ENCODE results near the gene LLCFC1. TPM values are rescaled to one million over a fixed set of nuclear protein-coding genes. Genes with fewer than 3 reads are reported as not detected.

LLCFC1 gene
- total RNA-seq, 1 experiment from 2014 or later: not detected

DNA sequence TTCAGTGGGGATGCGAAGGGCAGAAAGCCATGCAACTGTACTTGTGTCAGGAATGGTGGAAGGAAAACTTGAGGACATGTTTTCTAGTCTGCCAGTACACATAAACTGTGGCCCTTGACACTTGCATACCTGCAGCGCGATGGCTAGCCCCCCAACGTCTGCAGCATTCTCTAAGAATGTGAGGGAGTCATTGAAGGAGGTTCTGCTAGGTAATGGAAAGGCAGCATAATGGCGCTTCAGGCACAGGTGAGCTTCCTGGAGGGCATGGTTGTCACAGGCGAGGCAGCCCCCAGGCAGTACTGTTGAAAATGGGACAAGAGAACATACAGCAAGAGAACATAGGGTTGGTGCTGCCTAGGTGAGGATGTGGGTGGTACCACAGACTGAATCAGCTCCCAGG is 3.5 kb downstream of the LLCFC1 start (continued):
- TF ChIP-seq, protein P1, sequence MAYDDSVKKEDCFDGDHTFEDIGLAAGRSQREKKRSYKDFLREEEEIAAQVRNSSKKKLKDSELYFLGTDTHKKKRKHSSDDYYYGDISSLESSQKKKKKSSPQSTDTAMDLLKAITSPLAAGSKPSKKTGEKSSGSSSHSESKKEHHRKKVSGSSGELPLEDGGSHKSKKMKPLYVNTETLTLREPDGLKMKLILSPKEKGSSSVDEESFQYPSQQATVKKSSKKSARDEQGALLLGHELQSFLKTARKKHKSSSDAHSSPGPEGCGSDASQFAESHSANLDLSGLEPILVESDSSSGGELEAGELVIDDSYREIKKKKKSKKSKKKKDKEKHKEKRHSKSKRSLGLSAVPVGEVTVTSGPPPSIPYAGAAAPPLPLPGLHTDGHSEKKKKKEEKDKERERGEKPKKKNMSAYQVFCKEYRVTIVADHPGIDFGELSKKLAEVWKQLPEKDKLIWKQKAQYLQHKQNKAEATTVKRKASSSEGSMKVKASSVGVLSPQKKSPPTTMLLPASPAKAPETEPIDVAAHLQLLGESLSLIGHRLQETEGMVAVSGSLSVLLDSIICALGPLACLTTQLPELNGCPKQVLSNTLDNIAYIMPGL (CRISPR knock-in tag; IDR thresholded peaks at IDR 0.05): no peak
- TF ChIP-seq CREM (CRISPR knock-in tag; IDR thresholded peaks at IDR 0.05) (no peak), GRHL2 (CRISPR knock-in tag; IDR thresholded peaks at IDR 0.05; ENCODE audit: insufficient replicate concordance, severe bottlenecking) (no peak), ZNF232 (CRISPR knock-in tag; IDR thresholded peaks at IDR 0.05) (no peak)
- TF ChIP-seq, protein P2, sequence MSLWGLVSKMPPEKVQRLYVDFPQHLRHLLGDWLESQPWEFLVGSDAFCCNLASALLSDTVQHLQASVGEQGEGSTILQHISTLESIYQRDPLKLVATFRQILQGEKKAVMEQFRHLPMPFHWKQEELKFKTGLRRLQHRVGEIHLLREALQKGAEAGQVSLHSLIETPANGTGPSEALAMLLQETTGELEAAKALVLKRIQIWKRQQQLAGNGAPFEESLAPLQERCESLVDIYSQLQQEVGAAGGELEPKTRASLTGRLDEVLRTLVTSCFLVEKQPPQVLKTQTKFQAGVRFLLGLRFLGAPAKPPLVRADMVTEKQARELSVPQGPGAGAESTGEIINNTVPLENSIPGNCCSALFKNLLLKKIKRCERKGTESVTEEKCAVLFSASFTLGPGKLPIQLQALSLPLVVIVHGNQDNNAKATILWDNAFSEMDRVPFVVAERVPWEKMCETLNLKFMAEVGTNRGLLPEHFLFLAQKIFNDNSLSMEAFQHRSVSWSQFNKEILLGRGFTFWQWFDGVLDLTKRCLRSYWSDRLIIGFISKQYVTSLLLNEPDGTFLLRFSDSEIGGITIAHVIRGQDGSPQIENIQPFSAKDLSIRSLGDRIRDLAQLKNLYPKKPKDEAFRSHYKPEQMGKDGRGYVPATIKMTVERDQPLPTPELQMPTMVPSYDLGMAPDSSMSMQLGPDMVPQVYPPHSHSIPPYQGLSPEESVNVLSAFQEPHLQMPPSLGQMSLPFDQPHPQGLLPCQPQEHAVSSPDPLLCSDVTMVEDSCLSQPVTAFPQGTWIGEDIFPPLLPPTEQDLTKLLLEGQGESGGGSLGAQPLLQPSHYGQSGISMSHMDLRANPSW (CRISPR knock-in tag; conservative IDR thresholded peaks at IDR 0.05; ENCODE audit: low read depth): no peak
- TF ChIP-seq, protein P3, sequence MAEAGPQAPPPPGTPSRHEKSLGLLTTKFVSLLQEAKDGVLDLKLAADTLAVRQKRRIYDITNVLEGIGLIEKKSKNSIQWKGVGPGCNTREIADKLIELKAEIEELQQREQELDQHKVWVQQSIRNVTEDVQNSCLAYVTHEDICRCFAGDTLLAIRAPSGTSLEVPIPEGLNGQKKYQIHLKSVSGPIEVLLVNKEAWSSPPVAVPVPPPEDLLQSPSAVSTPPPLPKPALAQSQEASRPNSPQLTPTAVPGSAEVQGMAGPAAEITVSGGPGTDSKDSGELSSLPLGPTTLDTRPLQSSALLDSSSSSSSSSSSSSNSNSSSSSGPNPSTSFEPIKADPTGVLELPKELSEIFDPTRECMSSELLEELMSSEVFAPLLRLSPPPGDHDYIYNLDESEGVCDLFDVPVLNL (CRISPR knock-in tag; IDR thresholded peaks at IDR 0.05; ENCODE audit: borderline replicate concordance, low read depth): no peak
- TF ChIP-seq, protein P4, sequence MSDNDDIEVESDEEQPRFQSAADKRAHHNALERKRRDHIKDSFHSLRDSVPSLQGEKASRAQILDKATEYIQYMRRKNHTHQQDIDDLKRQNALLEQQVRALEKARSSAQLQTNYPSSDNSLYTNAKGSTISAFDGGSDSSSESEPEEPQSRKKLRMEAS (CRISPR knock-in tag; IDR thresholded peaks at IDR 0.05): no peak

DNA sequence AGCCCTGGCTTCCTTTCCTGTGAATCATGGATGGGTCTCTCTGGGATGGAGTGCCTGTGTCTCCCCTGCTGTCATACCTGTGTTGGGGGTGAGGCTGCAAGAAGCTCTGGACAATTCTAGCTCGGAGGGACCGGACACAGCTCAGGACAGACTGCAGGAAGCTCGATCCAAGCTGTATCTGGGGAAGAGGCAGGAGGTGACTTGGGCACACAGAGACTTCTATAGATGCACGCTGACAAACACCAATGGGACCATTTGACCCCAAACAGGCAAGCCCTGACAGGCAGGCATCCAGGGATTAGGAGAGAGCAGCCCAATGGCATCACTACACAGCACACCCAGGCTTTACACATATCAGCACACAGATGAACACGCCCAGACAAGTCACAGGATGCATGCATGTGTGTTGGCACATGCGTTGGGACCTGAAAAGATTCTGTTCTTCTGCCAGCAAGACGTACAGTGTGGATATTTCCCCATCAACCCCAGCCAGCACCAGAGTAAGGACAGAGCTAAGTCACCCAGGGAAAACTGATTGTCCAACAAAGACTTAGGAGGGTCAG is 4.5 kb downstream of the LLCFC1 start:
- POLR2A ChIA-PET: no interaction called here
- H3K27ac Mint-ChIP-seq: no peak overlapping the region; the same call in 1 of the 2 replicates
- CTCF ChIA-PET: interaction anchor here (1.0 to 1.1 kb wide), 3 partner anchors 10 to 18 kb away, joined by 3 read pairs; partner anchors contain the start of gene TRPV5
- ATAC-seq: no peak
- H3K4me1 Mint-ChIP-seq: no peaks in the 10 kb centered on the region
- TF ChIP-seq ZNF416 (CRISPR knock-in tag; IDR thresholded peaks at IDR 0.05): no peak
- no peak for TF ChIP-seq NR1H2 (CRISPR knock-in tag; IDR thresholded peaks at IDR 0.05)
- no peak for TF ChIP-seq NR3C1 (CRISPR knock-in tag; conservative IDR thresholded peaks at IDR 0.05; ENCODE audit: low read depth)
- TF ChIP-seq TEAD1 (CRISPR knock-in tag; IDR thresholded peaks at IDR 0.05): no peak
- no peak for TF ChIP-seq NFYB (CRISPR knock-in tag; conservative IDR thresholded peaks at IDR 0.05; ENCODE audit: low read depth)
- TF ChIP-seq GRHL2 (CRISPR knock-in tag; IDR thresholded peaks at IDR 0.05; ENCODE audit: insufficient replicate concordance, severe bottlenecking): no peak
- TF ChIP-seq, protein P2 (CRISPR knock-in tag; conservative IDR thresholded peaks at IDR 0.05; ENCODE audit: low read depth): no peak
- no peak for TF ChIP-seq RELA (CRISPR knock-in tag; IDR thresholded peaks at IDR 0.05; ENCODE audit: borderline replicate concordance)
- TF ChIP-seq EMX1 (CRISPR knock-in tag; IDR thresholded peaks at IDR 0.05): no peak
- TF ChIP-seq ELF4 (CRISPR knock-in tag; IDR thresholded peaks at IDR 0.05; ENCODE audit: low read depth): no peak
- no peaks in the 10 kb centered on the region for H3K9me3 Mint-ChIP-seq
- H3K4me3 Mint-ChIP-seq: no peak overlapping the region
- no peaks in the 10 kb centered on the region; the same call in 1 of the 2 replicates for H3K27me3 Mint-ChIP-seq (ENCODE audit: low read depth)
- H3K36me3 Mint-ChIP-seq: no peaks in the 10 kb centered on the region
- no peak for DNase-seq (ENCODE audit: low spot score)
